Large intestine (tissue), 3 donors: ENCODE data around the gene KRTAP6-2. TPM values are rescaled to one million over a fixed set of nuclear protein-coding genes. Genes with fewer than 3 reads are reported as not detected.

ENCODE experiments used
- DNase-seq, 2 donors: peaks; one replicate each; pipeline versions ENCODE4 v3.0.0 to v3.0.0-alpha.2; 2013
- H3K27ac ChIP-seq: one replicate; pipeline ENCODE4 v1.5.1; 2013; ENCODE audit warnings: low read length
- H3K27me3 ChIP-seq: 2 replicates; pipeline ENCODE4 v1.6.1; 2013; ENCODE audit warnings: low read length; ENCODE audit not compliant: control insufficient read depth, insufficient read depth
- H3K36me3 ChIP-seq: 2 replicates; pipeline ENCODE4 v1.6.1; 2013; ENCODE audit warnings: low read length; ENCODE audit not compliant: control insufficient read depth, insufficient read depth
- H3K4me1 ChIP-seq: one replicate; pipeline ENCODE4 v1.6.1; 2013; ENCODE audit warnings: low read length; ENCODE audit not compliant: control insufficient read depth, insufficient read depth
- H3K4me3 ChIP-seq: one replicate; pipeline ENCODE4 v1.5.1; 2013; ENCODE audit warnings: low read length
- H3K9me3 ChIP-seq: one replicate; pipeline ENCODE4 v1.6.1; 2013; ENCODE audit warnings: mild to moderate bottlenecking, low read depth, low read length, moderate library complexity; ENCODE audit not compliant: control insufficient read depth
- WGBS: methylation state at CpG from one replicate; pipeline ENCODE4 v1.1.5; 2013; ENCODE audit warnings: low lambda C conversion rate; ENCODE audit not compliant: insufficient coverage; 5-methylcytosine and 5-hydroxymethylcytosine counted together
- polyA plus RNA-seq: library from polyadenylated mRNA; unstranded; fragments of 120-200 nt; gene quantifications from one replicate; pipeline ENCODE4 v1.2.1, GENCODE V29; 2013

KRTAP6-2 gene
- polyA plus RNA-seq, 1 donor: not detected

DNA sequence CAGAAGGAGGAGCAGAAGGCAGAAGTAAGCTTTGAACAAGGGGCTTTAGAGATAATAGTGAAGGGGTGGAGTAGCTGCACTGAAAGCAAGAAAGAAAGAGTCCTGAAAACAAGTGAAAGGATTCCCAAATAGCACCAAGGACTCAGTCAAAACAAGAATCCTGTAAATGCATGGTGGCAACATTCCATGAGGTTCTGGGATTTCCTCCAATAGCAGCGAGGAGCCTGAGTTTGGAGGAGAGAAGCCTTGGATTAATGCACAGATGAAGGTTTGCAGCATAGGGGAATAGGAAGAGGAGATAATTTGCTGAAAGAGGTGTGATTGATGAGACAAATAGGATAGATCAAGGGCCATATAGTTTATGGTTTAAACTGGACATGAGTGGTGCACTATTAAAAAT is 19.4 kb downstream of the KRTAP6-2 start:
- H3K4me1 ChIP-seq: no peaks in the 10 kb centered on the region
- no peaks in the 10 kb centered on the region for H3K9me3 ChIP-seq
- H3K4me3 ChIP-seq: no peak overlapping the region
- H3K27me3 ChIP-seq: no peaks in the 10 kb centered on the region
- no peak for DNase-seq
- no peak overlapping the region for H3K27ac ChIP-seq
- no CpG with 5 or more reads among the region's 1 CpG for WGBS
- no peaks in the 10 kb centered on the region for H3K36me3 ChIP-seq

DNA sequence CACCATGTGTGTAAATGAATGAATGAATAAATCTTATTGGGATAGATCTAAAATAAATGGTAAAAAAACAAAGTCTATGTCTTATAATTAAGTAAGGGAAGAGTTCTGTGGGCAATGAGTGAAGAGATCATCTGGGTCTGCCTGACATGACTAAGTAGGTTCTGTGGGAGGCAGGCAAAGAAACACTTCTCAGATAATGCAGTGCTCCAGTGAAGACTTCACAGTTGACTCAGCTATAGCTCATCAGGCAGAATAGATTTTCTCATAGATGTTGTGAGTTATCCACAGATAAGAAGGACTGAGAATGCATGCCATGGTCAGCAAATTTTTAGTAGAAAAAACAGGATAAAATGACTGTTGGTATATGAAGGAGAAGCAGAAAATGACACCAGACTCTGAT is 20.9 kb downstream of the KRTAP6-2 start:
- Histone ChIP-seq H3K27ac (no peak overlapping the region), H3K27me3 (no peaks in the 10 kb centered on the region), H3K4me3 (no peak overlapping the region), H3K36me3 (no peaks in the 10 kb centered on the region), H3K9me3 (no peaks in the 10 kb centered on the region), H3K4me1 (no peaks in the 10 kb centered on the region)
- DNase-seq: no peak

DNA sequence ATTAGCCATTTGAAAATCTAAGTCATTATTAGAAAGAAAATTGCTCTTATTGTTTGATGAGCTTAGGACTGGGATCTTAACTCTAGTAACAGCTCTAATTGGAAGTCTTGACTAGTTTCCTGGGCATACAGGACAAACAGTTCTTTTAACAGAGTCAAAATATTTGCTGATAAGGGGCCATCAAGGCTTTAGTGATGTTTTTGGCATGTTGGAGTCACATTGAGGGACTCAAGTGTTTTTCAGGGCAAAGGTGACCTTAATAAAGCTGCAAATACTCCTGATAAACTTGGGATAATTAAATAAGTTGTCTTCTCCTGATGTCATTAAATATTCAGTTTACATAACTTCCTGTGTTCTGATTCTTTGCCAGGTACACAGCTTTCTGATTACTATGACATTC is 31.1 kb downstream of the KRTAP6-2 start:
- no peak for DNase-seq
- no peak overlapping the region for H3K27ac ChIP-seq
- H3K9me3 ChIP-seq: no peaks in the 10 kb centered on the region
- no peaks in the 10 kb centered on the region for H3K36me3 ChIP-seq
- no peaks in the 10 kb centered on the region for H3K4me1 ChIP-seq
- H3K4me3 ChIP-seq: no peak overlapping the region
- no peaks in the 10 kb centered on the region for H3K27me3 ChIP-seq

DNA sequence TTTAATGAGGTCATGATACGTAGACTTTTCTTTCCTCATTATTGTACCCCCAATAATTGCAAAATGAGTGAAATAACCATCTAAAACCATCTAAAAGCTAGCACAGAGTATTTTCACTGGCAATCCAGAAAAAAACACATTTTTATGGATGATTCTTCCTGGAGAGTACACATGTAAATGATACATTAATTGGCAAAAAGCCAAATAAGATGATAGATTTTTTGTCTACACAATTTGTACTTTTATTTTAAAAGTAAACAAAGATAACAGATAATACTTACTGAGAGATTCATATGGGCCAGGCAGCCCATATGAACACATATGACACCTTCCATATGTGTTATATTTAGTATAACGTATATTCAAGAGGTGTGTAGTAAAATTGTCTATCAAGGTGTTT is 35.1 kb downstream of the KRTAP6-2 start:
- Histone ChIP-seq H3K27me3 (no peaks in the 10 kb centered on the region), H3K9me3 (no peaks in the 10 kb centered on the region), H3K4me3 (no peak overlapping the region), H3K36me3 (no peaks in the 10 kb centered on the region), H3K27ac (no peak overlapping the region), H3K4me1 (no peaks in the 10 kb centered on the region)
- 100% methylated on average over 1 of the region's 2 CpGs for WGBS
- DNase-seq: no peak

DNA sequence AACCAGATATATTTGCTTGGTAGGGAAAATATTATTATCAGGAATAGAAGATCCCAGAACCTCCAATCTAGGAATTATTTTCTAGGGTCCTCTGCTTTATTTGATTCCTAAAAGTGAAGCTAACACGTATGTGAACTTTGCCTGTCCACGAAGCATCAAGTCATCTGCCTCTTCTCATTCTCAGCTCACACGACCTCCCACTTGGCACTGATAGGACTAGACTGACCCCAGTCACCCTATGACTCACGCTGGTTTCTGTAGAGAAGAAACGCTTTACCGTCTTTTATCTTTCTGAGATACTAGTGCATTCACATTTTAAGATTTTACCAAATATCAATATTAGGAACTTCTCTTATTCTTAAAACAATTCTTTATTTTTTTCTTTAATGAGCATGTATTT is 35.6 kb downstream of the KRTAP6-2 start:
- Histone ChIP-seq H3K27me3 (no peaks in the 10 kb centered on the region), H3K4me1 (no peaks in the 10 kb centered on the region), H3K27ac (no peak overlapping the region), H3K36me3 (no peaks in the 10 kb centered on the region), H3K9me3 (no peaks in the 10 kb centered on the region), H3K4me3 (no peak overlapping the region)
- WGBS: 30% methylated on average over 2 of the region's 6 CpGs
- no peak for DNase-seq

DNA sequence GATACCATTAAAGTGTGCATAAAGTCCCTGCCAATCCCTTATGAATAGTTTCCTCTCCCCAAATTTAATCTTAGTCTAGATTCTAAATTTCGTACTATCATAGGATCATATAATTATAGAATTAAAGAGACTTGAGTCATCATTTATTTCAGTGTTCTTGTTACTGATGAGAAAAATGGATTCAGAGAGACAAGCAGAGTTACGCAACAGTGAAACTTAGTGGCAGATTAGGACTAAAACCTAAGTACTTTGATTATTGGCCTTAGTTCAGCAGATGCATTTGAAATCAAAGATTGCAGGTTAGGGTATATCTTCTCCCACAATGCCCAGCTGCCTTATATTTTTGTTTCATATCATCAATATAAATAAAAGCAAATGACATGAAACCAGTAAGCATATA is 36.7 kb downstream of the KRTAP6-2 start:
- 100% methylated on average over 1 of the region's 2 CpGs for WGBS
- no peak overlapping the region for H3K4me3 ChIP-seq
- no peak overlapping the region for H3K27ac ChIP-seq
- DNase-seq: no peak
- H3K27me3 ChIP-seq: no peaks in the 10 kb centered on the region
- no peaks in the 10 kb centered on the region for H3K4me1 ChIP-seq
- H3K9me3 ChIP-seq: no peaks in the 10 kb centered on the region
- no peaks in the 10 kb centered on the region for H3K36me3 ChIP-seq

DNA sequence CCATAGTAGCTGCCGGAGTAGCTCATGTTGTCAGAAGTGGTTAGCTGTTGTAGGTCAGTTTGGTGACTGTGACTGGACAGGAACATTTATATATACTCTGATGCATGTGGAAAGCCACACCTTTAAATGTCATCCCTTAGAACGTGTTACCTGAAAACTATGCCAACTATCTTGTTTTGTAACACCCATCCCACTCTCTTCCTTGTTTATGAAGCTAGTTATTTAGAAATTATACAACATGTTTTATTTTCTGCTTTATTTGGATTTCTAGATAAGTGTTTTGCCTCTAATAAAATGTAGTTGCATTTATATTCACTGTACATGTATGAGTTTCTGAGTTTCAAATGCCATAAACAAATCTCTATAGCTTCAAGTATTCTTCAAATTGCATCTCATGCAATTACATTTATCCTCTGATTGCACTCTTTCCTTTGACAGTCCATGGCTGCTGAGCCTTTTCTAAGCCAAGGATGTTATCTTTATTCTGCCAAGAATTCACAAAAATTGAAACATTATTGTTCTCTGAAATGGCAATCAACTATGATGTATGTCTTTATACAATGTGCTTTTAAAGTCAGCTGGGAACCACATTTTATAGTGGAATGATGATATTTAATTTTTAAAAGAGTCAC is 37.3 kb downstream of the KRTAP6-2 start, which contains the start of gene KRTAP19-7:
Gene KRTAP19-7 (minus strand): TSS at position 51 of the 632 bp plus-strand sequence. CDS start 25 bp downstream, at position 26.
- Histone ChIP-seq H3K9me3 (no peaks in the 10 kb centered on the region), H3K36me3 (no peaks in the 10 kb centered on the region), H3K27ac (no peak within 1 kb of the TSS), H3K27me3 (no peaks in the 10 kb centered on the region), H3K4me3 (no peak within 1 kb of the TSS), H3K4me1 (no peaks in the 10 kb centered on the region)
- WGBS: 57% methylated on average over 1 of the region's 2 CpGs
- DNase-seq: no peak

DNA sequence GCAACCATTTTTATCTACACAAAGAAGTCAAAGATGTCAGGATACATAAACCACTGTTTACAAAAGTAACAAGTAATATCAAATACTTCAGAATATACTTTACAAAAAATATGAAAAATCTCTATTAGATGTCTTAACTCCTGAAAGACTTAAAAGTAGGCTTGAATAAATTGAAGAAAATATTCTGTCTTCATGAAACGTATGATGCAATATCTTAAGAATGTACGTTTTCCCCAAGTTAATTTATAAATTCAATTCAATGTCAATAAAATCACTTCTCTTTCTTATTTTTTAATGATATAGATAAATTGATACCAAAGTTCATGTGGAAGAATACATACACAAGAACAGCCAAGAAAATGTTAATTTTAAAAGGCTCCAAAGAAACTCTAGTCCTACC is 43.6 kb downstream of the KRTAP6-2 start:
- no peak for DNase-seq
- Histone ChIP-seq H3K4me1 (no peaks in the 10 kb centered on the region), H3K9me3 (no peaks in the 10 kb centered on the region), H3K27me3 (no peaks in the 10 kb centered on the region), H3K4me3 (no peak overlapping the region), H3K27ac (no peak overlapping the region), H3K36me3 (no peaks in the 10 kb centered on the region)
- WGBS: 94% methylated on average over 2 of the region's 2 CpGs

DNA sequence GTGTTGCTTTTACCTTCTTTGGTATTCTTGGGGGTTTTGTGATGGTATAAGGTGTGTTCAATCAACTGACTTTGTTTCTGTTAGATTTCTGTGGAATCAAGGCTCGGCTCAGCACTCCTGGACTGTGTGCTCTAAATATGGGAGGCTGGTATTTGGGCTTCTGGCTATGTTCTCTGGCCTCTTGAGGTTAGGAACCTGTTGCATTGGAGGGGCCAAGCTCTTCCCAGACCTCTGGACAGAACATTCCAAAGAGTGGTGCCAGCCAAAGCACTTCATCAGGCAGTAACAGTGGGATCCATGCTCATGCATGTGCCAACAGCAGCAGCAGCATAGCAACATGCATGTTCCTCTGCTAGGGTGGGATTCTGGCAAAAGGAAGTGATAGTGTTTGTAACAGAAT is 45.9 kb downstream of the KRTAP6-2 start:
- Histone ChIP-seq H3K4me3 (no peak overlapping the region), H3K27ac (no peak overlapping the region), H3K27me3 (no peaks in the 10 kb centered on the region), H3K36me3 (no peaks in the 10 kb centered on the region), H3K9me3 (no peaks in the 10 kb centered on the region), H3K4me1 (no peaks in the 10 kb centered on the region)
- WGBS: no CpG with 5 or more reads among the region's 1 CpG
- no peak for DNase-seq
